ENCODE data around the gene TXNDC11. TPM values are rescaled to one million over a fixed set of nuclear protein-coding genes. Genes with fewer than 3 reads are reported as not detected.

Gene TXNDC11
- total and polyA plus RNA-seq, 2 experiments from 2014 or later: 6.8 to 12.0 TPM

DNA sequence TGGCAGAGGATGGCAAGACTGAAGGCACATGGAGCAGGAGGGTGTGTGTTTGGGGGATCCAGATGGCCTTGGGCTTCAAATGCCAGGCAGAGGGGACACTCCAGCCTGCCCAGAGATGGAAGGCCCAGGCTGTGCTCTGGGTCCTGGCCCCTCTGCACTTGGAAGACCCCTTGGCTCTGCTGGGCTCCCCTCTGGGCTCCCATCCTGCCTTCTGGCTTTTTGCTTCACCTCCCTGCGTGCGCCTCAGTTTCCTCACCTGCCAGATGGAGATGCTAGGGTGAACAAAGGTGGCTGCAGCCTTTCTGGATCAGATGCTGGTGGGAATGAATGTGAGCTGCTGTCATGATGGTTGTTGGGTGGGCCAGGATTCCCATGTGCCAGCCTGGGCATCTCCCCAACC is 71.4 kb downstream of the TXNDC11 start:
- H3K27ac ChIP-seq (ENCODE audit: low read depth): no peak overlapping the region; the same call in 1 of the 2 replicates
- Mint-ChIP-seq H3K36me3 (ENCODE audit: low read depth) (peaks cover under 1% of the 10 kb centered on the region; the same call in 1 of the 3 replicates), H3K4me3 (no peak overlapping the region), H3K27ac (no peak overlapping the region), H3K4me1 (peaks cover 50% of the 10 kb centered on the region), H3K9me3 (no peaks in the 10 kb centered on the region), H3K27me3 (ENCODE audit: insufficient read depth, low read depth, poor library complexity) (peaks cover 16% of the 10 kb centered on the region)
- H3F3A ChIP-seq (replicated peaks; ENCODE audit: low read depth): peaks cover 7% of the 10 kb centered on the region; the same call in 1 of the 2 replicates
- no peak for ATAC-seq
- no peak overlapping the region for H2AFZ ChIP-seq
- H3K4me1 ChIP-seq (ENCODE audit: insufficient read depth): peaks cover 16% of the 10 kb centered on the region
- no peak overlapping the region for H3K4me3 ChIP-seq
- H4K20me1 ChIP-seq (replicated peaks; ENCODE audit: insufficient read depth): peaks cover 45% of the 10 kb centered on the region
- H3K9me2 ChIP-seq (ENCODE audit: insufficient read depth): no peaks in the 10 kb centered on the region
- TF ChIP-seq, protein P1, sequence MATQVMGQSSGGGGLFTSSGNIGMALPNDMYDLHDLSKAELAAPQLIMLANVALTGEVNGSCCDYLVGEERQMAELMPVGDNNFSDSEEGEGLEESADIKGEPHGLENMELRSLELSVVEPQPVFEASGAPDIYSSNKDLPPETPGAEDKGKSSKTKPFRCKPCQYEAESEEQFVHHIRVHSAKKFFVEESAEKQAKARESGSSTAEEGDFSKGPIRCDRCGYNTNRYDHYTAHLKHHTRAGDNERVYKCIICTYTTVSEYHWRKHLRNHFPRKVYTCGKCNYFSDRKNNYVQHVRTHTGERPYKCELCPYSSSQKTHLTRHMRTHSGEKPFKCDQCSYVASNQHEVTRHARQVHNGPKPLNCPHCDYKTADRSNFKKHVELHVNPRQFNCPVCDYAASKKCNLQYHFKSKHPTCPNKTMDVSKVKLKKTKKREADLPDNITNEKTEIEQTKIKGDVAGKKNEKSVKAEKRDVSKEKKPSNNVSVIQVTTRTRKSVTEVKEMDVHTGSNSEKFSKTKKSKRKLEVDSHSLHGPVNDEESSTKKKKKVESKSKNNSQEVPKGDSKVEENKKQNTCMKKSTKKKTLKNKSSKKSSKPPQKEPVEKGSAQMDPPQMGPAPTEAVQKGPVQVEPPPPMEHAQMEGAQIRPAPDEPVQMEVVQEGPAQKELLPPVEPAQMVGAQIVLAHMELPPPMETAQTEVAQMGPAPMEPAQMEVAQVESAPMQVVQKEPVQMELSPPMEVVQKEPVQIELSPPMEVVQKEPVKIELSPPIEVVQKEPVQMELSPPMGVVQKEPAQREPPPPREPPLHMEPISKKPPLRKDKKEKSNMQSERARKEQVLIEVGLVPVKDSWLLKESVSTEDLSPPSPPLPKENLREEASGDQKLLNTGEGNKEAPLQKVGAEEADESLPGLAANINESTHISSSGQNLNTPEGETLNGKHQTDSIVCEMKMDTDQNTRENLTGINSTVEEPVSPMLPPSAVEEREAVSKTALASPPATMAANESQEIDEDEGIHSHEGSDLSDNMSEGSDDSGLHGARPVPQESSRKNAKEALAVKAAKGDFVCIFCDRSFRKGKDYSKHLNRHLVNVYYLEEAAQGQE (IDR thresholded peaks at IDR 0.05; ENCODE audit: unreplicated experiment): no peak
- TF ChIP-seq ZNF114 (CRISPR knock-in tag; IDR thresholded peaks at IDR 0.05) (no peak), JUNB (IDR thresholded peaks at IDR 0.05; ENCODE audit: unreplicated experiment) (no peak), POLR2AphosphoS5 (IDR thresholded peaks at IDR 0.05; ENCODE audit: low read depth) (no peak), NANOG (IDR thresholded peaks at IDR 0.05; ENCODE audit: borderline replicate concordance) (no peak), EZH2 (IDR thresholded peaks at IDR 0.05; ENCODE audit: low read depth, unreplicated experiment) (no peak), CREB1 (CRISPR knock-in tag; IDR thresholded peaks at IDR 0.05; ENCODE audit: low read depth) (no peak), EZH2phosphoT487 (IDR thresholded peaks at IDR 0.05; ENCODE audit: unreplicated experiment) (no peak), ZNF331 (CRISPR knock-in tag; IDR thresholded peaks at IDR 0.05; ENCODE audit: low read depth) (no peak)
- TF ChIP-seq, protein P2, sequence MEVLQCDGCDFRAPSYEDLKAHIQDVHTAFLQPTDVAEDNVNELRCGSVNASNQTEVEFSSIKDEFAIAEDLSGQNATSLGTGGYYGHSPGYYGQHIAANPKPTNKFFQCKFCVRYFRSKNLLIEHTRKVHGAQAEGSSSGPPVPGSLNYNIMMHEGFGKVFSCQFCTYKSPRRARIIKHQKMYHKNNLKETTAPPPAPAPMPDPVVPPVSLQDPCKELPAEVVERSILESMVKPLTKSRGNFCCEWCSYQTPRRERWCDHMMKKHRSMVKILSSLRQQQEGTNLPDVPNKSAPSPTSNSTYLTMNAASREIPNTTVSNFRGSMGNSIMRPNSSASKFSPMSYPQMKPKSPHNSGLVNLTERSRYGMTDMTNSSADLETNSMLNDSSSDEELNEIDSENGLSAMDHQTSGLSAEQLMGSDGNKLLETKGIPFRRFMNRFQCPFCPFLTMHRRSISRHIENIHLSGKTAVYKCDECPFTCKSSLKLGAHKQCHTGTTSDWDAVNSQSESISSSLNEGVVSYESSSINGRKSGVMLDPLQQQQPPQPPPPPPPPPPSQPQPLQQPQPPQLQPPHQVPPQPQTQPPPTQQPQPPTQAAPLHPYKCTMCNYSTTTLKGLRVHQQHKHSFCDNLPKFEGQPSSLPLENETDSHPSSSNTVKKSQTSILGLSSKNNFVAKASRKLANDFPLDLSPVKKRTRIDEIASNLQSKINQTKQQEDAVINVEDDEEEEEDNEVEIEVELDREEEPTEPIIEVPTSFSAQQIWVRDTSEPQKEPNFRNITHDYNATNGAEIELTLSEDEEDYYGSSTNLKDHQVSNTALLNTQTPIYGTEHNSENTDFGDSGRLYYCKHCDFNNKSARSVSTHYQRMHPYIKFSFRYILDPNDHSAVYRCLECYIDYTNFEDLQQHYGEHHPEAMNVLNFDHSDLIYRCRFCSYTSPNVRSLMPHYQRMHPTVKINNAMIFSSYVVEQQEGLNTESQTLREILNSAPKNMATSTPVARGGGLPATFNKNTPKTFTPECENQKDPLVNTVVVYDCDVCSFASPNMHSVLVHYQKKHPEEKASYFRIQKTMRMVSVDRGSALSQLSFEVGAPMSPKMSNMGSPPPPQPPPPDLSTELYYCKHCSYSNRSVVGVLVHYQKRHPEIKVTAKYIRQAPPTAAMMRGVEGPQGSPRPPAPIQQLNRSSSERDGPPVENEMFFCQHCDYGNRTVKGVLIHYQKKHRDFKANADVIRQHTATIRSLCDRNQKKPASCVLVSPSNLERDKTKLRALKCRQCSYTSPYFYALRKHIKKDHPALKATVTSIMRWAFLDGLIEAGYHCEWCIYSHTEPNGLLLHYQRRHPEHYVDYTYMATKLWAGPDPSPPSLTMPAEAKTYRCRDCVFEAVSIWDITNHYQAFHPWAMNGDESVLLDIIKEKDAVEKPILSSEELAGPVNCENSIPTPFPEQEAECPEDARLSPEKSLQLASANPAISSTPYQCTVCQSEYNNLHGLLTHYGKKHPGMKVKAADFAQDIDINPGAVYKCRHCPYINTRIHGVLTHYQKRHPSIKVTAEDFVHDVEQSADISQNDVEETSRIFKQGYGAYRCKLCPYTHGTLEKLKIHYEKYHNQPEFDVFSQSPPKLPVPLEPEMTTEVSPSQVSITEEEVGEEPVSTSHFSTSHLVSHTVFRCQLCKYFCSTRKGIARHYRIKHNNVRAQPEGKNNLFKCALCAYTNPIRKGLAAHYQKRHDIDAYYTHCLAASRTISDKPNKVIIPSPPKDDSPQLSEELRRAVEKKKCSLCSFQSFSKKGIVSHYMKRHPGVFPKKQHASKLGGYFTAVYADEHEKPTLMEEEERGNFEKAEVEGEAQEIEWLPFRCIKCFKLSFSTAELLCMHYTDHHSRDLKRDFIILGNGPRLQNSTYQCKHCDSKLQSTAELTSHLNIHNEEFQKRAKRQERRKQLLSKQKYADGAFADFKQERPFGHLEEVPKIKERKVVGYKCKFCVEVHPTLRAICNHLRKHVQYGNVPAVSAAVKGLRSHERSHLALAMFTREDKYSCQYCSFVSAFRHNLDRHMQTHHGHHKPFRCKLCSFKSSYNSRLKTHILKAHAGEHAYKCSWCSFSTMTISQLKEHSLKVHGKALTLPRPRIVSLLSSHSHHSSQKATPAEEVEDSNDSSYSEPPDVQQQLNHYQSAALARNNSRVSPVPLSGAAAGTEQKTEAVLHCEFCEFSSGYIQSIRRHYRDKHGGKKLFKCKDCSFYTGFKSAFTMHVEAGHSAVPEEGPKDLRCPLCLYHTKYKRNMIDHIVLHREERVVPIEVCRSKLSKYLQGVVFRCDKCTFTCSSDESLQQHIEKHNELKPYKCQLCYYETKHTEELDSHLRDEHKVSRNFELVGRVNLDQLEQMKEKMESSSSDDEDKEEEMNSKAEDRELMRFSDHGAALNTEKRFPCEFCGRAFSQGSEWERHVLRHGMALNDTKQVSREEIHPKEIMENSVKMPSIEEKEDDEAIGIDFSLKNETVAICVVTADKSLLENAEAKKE (CRISPR knock-in tag; IDR thresholded peaks at IDR 0.05): no peak
- TF ChIP-seq, protein P3, sequence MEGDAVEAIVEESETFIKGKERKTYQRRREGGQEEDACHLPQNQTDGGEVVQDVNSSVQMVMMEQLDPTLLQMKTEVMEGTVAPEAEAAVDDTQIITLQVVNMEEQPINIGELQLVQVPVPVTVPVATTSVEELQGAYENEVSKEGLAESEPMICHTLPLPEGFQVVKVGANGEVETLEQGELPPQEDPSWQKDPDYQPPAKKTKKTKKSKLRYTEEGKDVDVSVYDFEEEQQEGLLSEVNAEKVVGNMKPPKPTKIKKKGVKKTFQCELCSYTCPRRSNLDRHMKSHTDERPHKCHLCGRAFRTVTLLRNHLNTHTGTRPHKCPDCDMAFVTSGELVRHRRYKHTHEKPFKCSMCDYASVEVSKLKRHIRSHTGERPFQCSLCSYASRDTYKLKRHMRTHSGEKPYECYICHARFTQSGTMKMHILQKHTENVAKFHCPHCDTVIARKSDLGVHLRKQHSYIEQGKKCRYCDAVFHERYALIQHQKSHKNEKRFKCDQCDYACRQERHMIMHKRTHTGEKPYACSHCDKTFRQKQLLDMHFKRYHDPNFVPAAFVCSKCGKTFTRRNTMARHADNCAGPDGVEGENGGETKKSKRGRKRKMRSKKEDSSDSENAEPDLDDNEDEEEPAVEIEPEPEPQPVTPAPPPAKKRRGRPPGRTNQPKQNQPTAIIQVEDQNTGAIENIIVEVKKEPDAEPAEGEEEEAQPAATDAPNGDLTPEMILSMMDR (conservative IDR thresholded peaks at IDR 0.05; ENCODE audit: low read depth in 2 of 2): no peak
- H3K36me3 ChIP-seq (ENCODE audit: insufficient read depth): no peaks in the 10 kb centered on the region
- H3K4me2 ChIP-seq: no peak overlapping the region
- H3K27me3 ChIP-seq (ENCODE audit: insufficient read depth): 0 out of 2 replicates have a peak, but pooled peaks cover 3% of the 10 kb centered on the region
- DNase-seq (ENCODE audit: low spot score): no peak
- H3K79me2 ChIP-seq (replicated peaks; ENCODE audit: insufficient read depth): peaks cover 57% of the 10 kb centered on the region
